ENCODE measurements around the gene NR1D1.

The NR1D1 gene

DNA sequence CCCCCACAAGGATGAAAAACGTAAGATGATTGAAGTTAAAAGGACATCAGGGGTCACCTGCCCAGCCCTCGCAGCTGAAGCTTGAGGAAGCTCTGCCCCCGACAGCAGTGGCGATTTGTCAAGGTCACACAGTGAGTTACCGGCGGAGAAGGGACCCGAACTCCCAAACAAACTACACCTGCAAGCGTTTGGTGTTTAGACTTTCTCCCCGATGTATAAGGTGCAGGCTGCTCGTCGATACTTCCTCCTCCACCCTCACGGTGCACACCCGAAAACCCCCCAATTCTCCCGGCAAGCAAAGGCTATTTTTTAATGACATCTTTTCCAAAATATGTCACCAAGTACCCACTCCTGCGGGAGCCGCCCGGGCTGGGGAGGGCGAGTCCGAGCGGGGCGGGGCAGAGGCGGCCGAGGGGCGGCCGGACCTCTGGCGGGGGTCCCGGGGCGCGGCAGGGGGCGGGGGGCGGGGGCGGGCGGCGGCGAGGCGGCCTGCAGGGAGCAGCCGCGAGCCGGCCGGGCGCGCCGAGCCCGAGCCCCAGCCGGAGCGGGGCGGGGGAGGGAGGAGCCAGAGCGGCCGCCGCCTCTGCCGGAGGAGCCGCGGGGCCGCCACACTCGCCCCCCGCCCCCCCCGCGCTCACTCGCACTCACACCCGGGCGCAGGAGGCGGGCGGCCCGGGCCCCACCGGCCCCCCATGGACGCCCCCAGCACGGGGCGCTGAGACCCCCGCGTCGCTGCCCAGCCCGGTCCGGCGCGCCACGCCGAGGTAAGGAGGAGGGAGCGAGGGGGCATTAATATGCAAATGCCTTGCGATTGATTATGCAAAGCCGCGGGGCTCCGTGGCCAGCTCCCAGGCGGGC lies 37.8 kb downstream of the NR1D1 start, which contains the start of gene THRA:
Gene THRA, plus strand, starts transcription at position 637 of the 858 bp plus-strand sequence. CDS start 11,524 bp downstream, outside the sequence.
- DNase-seq (ENCODE audit: low spot score), result peak; percentile 48

DNA sequence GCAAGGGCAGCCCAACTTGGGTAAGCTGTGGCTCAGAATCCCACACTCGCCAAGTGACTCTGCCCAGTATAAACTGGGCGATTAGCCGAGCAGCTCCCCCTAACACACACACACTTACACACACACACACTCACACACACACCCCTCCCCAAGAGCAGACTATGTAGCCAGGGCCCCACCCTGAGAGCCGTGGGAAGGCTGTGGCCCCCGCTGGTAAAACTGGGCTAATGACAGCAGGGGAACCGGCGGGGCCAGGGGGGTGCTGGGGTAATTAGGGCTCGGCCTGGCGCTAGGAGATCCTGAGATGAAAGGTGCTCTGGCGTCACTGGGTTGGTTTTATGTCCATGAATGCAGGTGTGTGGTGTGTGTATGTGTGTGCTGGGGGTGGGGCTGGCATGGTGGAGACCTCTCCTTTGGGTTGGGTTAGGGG lies 38.8 kb downstream of the NR1D1 start:
- DNase-seq (ENCODE audit: low spot score), result no peak

DNA sequence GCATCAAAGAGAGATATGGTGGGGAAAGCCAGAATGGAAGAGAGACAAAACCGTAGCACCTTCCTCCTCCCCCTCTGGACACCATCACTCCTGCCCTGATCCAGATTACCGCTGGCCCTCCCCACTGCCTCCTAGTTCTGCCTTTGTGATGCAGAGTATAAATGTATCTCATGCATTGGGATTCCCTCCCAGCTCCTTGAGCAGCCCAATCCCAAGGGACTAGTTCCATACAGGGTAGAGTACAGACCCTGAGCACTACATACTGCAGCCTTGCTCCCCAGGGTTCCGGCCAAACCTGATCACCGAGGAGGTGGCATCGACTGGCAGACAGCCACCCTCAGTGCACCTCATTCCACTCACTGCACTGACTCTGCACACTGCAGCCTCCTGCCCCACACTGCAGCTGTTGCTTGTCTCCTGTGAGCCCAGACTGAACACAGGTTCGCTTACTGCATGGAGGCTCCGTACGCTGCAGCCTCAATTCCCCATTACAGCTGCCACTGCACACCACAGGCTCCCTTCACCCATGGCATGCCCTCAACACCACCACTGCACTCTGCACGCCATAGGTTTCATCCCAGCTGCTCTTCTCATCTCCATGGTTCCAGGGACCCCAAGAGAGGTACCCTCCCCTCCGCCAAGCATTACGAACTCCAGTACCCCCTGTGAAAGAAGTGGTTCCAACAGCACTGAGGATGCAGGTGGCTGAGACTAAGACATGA lies 39.3 kb downstream of the NR1D1 start:
- DNase-seq (ENCODE audit: low spot score), result no peak

DNA sequence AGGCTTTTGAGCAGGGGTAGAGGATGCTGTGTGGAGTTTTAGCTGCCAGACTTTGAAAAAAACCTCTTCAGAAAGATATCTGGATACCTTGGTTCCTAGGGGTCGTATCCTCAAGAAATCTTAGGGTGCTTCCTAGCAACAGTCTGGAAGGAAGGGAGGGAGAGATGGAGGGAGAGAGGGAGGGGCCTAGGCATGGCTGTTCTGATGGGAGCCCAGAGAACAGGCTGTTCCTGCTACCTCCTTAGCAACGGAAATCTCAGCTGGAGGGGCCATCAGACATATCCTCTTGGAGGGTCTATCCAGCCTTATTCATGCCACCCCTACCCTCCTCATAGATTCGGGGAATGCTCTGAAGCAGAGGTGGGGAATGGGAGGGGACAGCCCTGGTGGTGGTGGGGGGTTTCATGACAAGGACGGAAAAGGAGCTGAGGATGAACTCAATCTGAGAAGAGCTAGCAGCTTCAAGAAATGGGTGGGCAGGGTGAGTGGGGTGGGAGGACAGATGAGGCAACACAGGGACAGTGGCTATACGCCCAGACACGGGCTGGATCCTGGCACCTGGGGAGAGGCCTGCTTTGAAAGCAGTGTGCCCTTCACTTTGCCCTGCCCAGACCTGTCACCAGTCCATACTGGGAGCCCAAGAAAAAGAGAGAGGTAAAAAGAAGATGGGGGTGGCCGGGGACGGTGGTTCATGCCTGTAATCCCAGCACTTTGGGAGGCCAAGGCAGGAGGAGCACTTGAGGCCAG lies 40.5 kb downstream of the NR1D1 start:
- no peak for DNase-seq (ENCODE audit: low spot score)

DNA sequence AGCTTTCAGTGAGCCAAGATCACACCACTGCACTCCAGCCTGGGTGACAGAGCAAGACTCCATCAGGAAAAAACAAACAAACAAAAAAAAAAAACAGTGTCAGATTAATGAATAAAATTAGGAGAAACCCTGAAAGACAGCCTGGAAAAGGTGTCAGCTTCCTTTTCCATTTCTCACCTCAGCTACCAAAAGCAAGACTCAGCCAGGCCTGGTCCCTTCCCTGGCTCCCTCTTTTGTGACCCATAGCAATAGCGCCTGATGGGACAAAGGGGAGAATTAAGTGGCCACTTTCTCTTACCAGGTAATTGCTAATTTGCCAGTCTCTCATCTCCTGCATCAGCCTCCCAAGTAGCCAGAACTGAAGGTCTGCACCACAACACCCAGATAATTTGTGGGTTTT lies 41.5 kb downstream of the NR1D1 start:
- DNase-seq (ENCODE audit: low spot score), result no peak

DNA sequence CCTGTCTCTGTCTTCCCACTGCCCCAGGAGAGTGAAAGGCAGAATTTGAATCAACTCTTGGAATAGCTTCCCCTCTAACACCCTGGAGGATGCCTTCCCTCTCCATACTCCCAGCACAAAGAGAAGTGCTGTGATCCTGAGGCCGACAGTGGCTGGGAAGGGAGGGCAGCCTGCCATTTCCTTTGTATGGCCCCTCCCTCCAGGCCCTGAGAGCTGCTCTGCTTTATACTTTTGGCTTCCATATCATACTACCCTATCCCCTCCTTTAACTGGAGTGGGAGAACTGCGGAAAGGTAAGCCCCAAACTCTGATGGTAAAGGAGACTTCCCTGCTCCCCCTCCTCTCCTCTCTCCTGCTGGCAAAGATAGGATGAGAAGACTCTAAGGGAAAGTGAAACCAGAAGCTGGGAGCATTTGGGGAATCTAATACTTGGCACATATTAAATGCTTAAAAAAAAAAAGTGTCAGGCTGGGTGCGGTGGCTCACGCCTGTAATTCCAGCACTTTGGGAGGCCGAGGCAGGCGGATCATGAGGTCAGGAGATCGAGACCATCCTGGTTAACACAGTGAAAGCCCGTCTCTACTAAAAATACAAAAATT lies 42.1 kb downstream of the NR1D1 start:
- DNase-seq (ENCODE audit: low spot score), result no peak

DNA sequence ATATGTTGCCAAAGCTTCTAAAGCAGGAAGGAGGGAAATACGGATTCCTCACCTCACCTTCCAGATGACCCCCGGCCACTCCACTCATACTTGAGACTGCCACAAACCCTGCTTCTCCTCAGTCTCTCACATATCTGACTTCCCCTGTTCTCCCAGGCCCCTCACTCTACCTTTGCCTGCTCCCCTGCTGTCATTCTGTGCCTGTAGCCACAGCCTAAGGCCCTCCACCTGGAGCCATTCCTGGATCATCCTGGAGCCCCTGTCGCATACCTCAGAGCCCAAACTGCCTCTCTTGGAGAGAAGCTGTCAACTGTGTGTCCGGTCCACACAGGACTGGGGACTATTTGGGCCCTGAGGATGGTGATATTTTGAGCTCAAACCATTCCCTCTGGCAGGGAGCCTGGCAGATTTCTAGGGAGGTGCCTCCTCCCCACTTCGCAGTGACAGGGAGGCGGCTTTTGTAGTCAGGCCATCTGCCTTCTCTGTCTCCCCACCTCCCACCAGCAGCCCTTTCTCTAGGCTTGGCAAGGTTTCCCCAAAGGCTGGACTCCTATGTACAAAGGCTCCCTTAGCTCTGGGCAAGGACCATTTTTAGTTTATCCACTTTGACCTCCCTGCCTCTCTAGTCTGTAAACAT lies 43.9 kb downstream of the NR1D1 start:
- DNase-seq (ENCODE audit: low spot score), result no peak
